Kidney epithelial cell (primary cell): Measurements from ENCODE around the gene FGF2. TPM values are rescaled to one million over a fixed set of nuclear protein-coding genes. Genes with fewer than 3 reads are reported as not detected.
"Not testable (repeated sequence)": the region's sequence is repeated elsewhere in the genome, so short reads cannot be mapped to it uniquely, and the experiment has no call there.

ENCODE experiments used
- DNase-seq: peaks from one replicate; pipeline ENCODE4 v3.0.0-alpha.2; 2010; ENCODE audit warnings: low read depth
- H3K27me3 ChIP-seq: 2 replicates; pipeline ENCODE4 v1.6.0; 2011; ENCODE audit warnings: low read length; ENCODE audit not compliant: control insufficient read depth, insufficient read depth
- H3K36me3 ChIP-seq: 2 replicates; pipeline ENCODE4 v1.5.1; 2011; ENCODE audit warnings: low read length; ENCODE audit not compliant: control insufficient read depth, insufficient read depth
- H3K4me3 ChIP-seq: 2 replicates; pipeline ENCODE4 v1.5.1; 2011; ENCODE audit warnings: low read depth, mild to moderate bottlenecking, control low read depth, low read length
- total RNA-seq: library from RNA; depleted of rRNA; stranded (reverse); fragments of >200 nt; gene quantifications from 2 replicates; pipeline ENCODE4 v1.2.3, GENCODE V29; 2015
- TF ChIP-seq, protein P1 (sequence below): IDR thresholded peaks from 2 replicates; pipeline ENCODE4 v1.5.1; 2011; ENCODE audit warnings: mild to moderate bottlenecking, moderate library complexity, low read length, control low read depth, inconsistent platforms; ENCODE audit not compliant: insufficient read depth, poor library complexity, severe bottlenecking

The FGF2 gene
- total RNA-seq, 1 donor from 2014 or later = 29.4 TPM

DNA sequence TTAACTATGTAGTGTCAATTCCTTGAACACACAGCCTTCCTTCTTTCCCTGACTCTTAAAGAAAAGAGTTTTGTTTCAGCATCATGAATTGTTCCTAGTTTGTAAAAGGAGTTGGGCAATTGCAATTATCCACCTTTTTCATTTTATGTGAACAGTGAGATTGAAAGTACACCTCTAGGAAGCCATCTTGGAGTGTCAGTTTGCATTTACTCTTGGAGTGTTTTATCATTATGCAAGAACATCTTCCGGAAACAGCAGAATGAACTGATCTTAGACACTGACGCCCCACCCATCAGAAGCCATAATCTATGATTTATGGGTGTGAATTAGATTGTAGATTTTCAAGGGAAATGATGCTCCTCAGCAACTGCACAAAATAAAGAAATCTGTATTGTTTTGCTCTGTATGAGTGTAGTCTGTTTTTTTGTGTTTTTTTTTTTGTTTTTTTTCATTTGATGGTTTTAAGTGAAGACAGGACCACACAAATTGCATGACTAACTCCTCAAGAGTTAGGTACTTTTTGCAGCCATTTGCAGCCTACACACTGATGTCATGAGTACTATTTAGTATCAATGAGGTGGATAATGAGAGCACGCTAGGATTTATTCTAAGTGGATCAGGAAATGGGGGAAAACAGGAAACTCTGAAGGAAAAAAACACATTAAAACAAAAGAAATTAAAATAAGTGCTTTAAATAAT lies 19.5 kb upstream of the FGF2 start:
- H3K27me3 ChIP-seq = no peaks in the 10 kb centered on the region
- H3K36me3 ChIP-seq = no peaks in the 10 kb centered on the region
- H3K4me3 ChIP-seq = no peak overlapping the region
- no peak for DNase-seq
- TF ChIP-seq, protein P1, sequence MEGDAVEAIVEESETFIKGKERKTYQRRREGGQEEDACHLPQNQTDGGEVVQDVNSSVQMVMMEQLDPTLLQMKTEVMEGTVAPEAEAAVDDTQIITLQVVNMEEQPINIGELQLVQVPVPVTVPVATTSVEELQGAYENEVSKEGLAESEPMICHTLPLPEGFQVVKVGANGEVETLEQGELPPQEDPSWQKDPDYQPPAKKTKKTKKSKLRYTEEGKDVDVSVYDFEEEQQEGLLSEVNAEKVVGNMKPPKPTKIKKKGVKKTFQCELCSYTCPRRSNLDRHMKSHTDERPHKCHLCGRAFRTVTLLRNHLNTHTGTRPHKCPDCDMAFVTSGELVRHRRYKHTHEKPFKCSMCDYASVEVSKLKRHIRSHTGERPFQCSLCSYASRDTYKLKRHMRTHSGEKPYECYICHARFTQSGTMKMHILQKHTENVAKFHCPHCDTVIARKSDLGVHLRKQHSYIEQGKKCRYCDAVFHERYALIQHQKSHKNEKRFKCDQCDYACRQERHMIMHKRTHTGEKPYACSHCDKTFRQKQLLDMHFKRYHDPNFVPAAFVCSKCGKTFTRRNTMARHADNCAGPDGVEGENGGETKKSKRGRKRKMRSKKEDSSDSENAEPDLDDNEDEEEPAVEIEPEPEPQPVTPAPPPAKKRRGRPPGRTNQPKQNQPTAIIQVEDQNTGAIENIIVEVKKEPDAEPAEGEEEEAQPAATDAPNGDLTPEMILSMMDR = no peak

DNA sequence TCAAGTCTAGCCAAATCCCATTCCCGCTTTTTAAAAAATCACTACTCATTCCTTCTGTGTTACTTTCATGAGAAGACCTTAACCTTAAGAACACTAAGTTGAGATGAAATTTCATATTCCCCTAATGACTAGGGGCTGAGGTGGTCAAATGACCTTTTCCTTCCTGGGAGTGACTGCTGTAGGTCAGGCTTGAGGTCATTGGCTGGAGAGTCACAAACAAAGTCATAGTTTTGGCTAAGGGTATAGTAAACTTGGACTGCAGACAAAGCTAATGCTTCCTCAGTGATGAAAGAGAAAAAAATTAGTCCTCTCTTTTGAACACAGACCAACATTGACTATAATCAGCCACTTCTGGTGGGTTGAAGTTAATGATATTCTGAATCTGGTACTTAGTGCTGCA lies 16.0 kb upstream of the FGF2 start:
- TF ChIP-seq, protein P1 = no peak
- Histone ChIP-seq H3K27me3 (no peaks in the 10 kb centered on the region), H3K4me3 (no peak overlapping the region), H3K36me3 (no peaks in the 10 kb centered on the region)
- no peak for DNase-seq

DNA sequence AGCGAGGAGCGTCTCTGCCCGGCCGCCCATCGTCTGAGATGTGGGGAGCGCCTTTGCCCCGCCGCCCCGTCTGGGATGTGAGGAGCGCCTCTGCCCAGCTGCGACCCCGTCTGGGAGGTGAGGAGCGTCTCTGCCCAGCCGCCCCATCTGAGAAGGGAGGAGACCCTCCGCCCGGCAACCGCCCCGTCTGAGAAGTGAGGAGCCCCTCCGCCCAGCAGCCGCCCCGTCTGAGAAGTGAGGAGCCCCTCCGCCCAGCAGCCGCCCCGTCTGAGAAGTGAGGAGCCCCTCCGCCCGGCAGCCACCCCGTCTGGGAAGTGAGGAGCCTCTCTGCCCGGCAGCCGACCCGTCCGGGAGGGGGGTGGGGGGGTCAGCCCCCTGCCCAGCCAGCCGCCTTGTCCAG lies 14.8 kb upstream of the FGF2 start:
- H3K27me3 ChIP-seq, H3K36me3 ChIP-seq, H3K4me3 ChIP-seq, DNase-seq: not testable (repeated sequence)

DNA sequence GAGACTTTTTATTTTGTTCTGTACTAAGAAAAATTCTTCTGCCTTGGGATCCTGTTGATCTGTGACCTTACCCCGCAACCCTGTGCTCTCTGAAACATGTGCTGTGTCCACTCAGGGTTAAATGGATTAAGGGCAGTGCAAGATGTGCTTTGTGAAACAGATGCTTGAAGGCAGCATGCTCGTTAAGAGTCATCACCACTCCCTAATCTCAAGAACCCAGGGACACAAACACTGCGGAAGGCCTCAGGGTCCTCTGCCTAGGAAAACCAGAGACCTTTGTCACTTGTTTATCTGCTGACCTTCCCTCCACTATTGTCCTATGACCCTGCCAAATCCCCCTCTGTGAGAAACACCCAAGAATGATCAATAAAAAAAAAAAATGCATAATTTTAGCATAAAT lies 13.8 kb upstream of the FGF2 start:
- not testable (repeated sequence) for H3K27me3 ChIP-seq, DNase-seq

DNA sequence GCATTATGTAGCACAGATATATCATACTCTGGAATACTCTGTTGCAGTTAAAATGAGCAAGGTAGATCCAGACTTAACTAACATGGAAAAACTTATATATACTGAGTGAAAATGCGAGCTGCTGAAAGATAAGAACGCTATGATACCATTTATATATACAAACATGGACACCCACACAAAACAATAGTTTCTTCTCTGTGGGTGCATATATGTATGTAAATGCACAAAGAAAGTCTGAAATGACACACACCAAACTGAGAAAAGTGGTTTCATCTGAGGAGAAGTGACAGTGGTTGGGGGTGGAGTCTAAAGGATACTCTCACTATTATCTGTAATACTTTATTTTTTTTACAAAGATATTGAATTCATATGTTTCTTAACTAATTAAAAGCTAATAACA lies 12.2 kb upstream of the FGF2 start:
- Histone ChIP-seq H3K36me3 (no peaks in the 10 kb centered on the region), H3K4me3 (no peak overlapping the region), H3K27me3 (no peaks in the 10 kb centered on the region)
- no peak for DNase-seq
- TF ChIP-seq, protein P1 = no peak

More for the DNA sequence above, 13.8 kb upstream of the FGF2 start:
- not testable (repeated sequence) for H3K36me3 ChIP-seq, H3K4me3 ChIP-seq

DNA sequence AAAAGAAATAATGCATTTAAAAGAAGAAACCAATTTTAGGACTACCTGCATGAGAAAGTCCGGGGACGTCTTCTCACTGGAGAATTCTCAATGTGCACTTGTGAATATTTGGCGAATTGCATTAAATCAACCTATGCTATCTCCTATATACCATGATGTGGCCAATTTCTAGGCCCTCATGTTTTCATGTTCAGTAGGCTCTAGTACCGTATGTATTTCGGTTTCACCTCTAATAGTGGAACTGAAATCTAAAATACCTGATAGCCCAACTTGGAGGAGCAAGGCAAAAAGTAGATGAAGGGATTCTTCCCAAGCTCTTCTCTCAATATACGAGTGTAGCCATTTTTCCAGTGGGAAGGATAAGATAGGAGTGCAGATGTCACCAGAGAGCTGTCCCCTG lies 11.4 kb upstream of the FGF2 start:
- no peak for DNase-seq
- no peaks in the 10 kb centered on the region for H3K27me3 ChIP-seq
- H3K36me3 ChIP-seq = no peaks in the 10 kb centered on the region
- TF ChIP-seq, protein P1 = no peak
- H3K4me3 ChIP-seq = no peak overlapping the region

DNA sequence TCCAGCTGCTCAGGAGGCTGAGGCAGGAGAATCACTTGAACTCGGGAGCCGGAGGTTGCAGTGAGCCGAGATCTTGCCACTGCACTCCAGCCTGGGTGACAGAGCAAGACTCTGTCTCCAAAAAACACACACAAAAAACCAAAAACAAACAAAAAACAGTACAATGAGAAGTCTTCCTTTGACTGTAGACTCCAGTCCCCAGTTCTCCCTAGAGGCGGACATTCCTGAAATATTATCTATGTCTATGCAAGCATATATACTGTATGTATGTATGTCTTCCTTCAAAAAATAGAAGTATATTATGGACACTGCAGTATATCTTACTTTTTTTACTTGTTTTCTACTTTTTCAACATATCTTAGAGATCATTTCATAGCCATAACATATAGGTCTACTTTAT lies 10.2 kb upstream of the FGF2 start:
- Histone ChIP-seq H3K36me3 (no peaks in the 10 kb centered on the region), H3K27me3 (no peaks in the 10 kb centered on the region), H3K4me3 (no peak overlapping the region)
- TF ChIP-seq, protein P1 = no peak
- no peak for DNase-seq
